ENCODE results near the gene REEP6.

GRCh38 chr19:1521636-1522035, 30.7 kb downstream of the REEP6 start:
- TF ChIP-seq GATA2 (IDR thresholded peaks at IDR 0.05; ENCODE audit: low read depth, low read length), result no peak
- TF ChIP-seq GATA3 (IDR thresholded peaks at IDR 0.05; ENCODE audit: low read depth, low read length), result no peak

Measured in SH-SY5Y (cell line).